Astrocyte of the cerebellum (primary cell): ENCODE data around the gene ARHGAP22.

ENCODE experiments used
- DNase-seq: peaks from one replicate; pipeline ENCODE4 v3.0.0-alpha.2; 2011; ENCODE audit warnings: low read depth
- H3K4me3 ChIP-seq: 2 replicates; pipeline ENCODE4 v1.5.1; 2011; ENCODE audit warnings: mild to moderate bottlenecking, low read depth, low read length, moderate library complexity
- CTCF ChIP-seq: IDR thresholded peaks from 2 replicates; pipeline ENCODE4 v1.5.1; 2012; ENCODE audit warnings: low read length, low read depth, moderate library complexity, mild to moderate bottlenecking; ENCODE audit errors: missing control alignments
- in situ Hi-C: cut with HindIII; loops from 2 replicates; pipeline ENCODE4 v1.10.0; 2017; ENCODE audit warnings: low sequenced_read_pairs

ARHGAP22 gene

GRCh38 chr10:48633381-48634197, 28.7 kb upstream of the ARHGAP22 start:
- in situ Hi-C loops, result loop anchor here (5.0 kb wide), 1 partner anchor 61 kb away; no protein-coding TSS in a partner anchor
- DNase-seq, result no peak
- no peak overlapping the region for H3K4me3 ChIP-seq
- TF ChIP-seq CTCF, result no peak

GRCh38 chr10:48632166-48632565, 27.3 kb upstream of the ARHGAP22 start:
- DNase-seq, result no peak
- in situ Hi-C loops, result loop anchor here (5.0 kb wide), 1 partner anchor 60 kb away; no protein-coding TSS in a partner anchor
- TF ChIP-seq CTCF, result no peak
- H3K4me3 ChIP-seq, result no peak overlapping the region

GRCh38 chr10:48627984-48628609, 23.2 kb upstream of the ARHGAP22 start:
- in situ Hi-C loops, result no loop called here
- no peak for DNase-seq
- TF ChIP-seq CTCF, result no peak
- no peak overlapping the region for H3K4me3 ChIP-seq

GRCh38 chr10:48626986-48627731, 22.3 kb upstream of the ARHGAP22 start:
- H3K4me3 ChIP-seq, result no peak overlapping the region
- no peak for TF ChIP-seq CTCF
- no peak for DNase-seq
- in situ Hi-C loops, result no loop called here

GRCh38 chr10:48626447-48626846, 21.6 kb upstream of the ARHGAP22 start:
- DNase-seq, result no peak

More at GRCh38 chr10:48626447-48626846, 21.6 kb upstream of the ARHGAP22 start:
- in situ Hi-C loops, result no loop called here
- no peak for TF ChIP-seq CTCF
- H3K4me3 ChIP-seq, result no peak overlapping the region
